Activated T-helper 17 cell treated with anti-CD3 and anti-CD28 coated beads, Interleukin-2, amount 50 U/mL, for 72 hours (primary cell): ENCODE data around the gene PARP1. TPM values are rescaled to one million over a fixed set of nuclear protein-coding genes. Genes with fewer than 3 reads are reported as not detected.
A peak's percentile ranks its signal among the peaks of the same experiment; 100 is the strongest.

Experiments used
- ATAC-seq: fragments of 150-1000 bp; cut with Tn5 transposase; replicated peaks from 2 replicates; pipeline ENCODE4 v1.10.0; 2021; ENCODE audit warnings: mild to moderate bottlenecking, moderate library complexity
- H3K27ac Mint-ChIP-seq: one replicate; pipeline ENCODE4 v1.8.0; 2022; ENCODE audit warnings: mixed read lengths
- H3K27me3 Mint-ChIP-seq: one replicate; pipeline ENCODE4 v1.8.0; 2022; ENCODE audit warnings: mixed read lengths
- H3K36me3 Mint-ChIP-seq: one replicate; pipeline ENCODE4 v1.8.0; 2022; ENCODE audit warnings: low read depth, mild to moderate bottlenecking, mixed read lengths
- H3K4me1 Mint-ChIP-seq: one replicate; pipeline ENCODE4 v1.8.0; 2022; ENCODE audit warnings: mixed read lengths
- H3K4me3 Mint-ChIP-seq: one replicate; pipeline ENCODE4 v1.8.0; 2022; ENCODE audit warnings: mild to moderate bottlenecking, mixed read lengths
- H3K9me3 Mint-ChIP-seq: one replicate; pipeline ENCODE4 v1.8.0; 2022; ENCODE audit warnings: mixed read lengths
- total RNA-seq, 2 donors: library from RNA; stranded (reverse); gene quantifications; one replicate each; pipeline ENCODE4 v1.2.3, GENCODE V29; 2022

Gene PARP1
- total RNA-seq, 2 donors from 2014 or later = 147 to 268 TPM

- Mint-ChIP-seq H3K9me3 (no peaks in the 10 kb centered on the region), H3K36me3 (no peaks in the 10 kb centered on the region), H3K4me3 (no peak overlapping the region)
Measured at GRCh38 chr1:226422478-226422877, 14.6 kb upstream of the PARP1 start.

GRCh38 chr1:226420897-226421296 lies 13.0 kb upstream of the PARP1 start:
- Mint-ChIP-seq H3K36me3 (no peaks in the 10 kb centered on the region), H3K27me3 (no peaks in the 10 kb centered on the region), H3K4me3 (no peak overlapping the region), H3K27ac (no peak overlapping the region), H3K9me3 (no peaks in the 10 kb centered on the region), H3K4me1 (no peaks in the 10 kb centered on the region)
- ATAC-seq = no peak

More at GRCh38 chr1:226422478-226422877, 14.6 kb upstream of the PARP1 start:
- Mint-ChIP-seq H3K27ac (no peak overlapping the region), H3K27me3 (no peaks in the 10 kb centered on the region), H3K4me1 (no peaks in the 10 kb centered on the region)
- no peak for ATAC-seq

DNA sequence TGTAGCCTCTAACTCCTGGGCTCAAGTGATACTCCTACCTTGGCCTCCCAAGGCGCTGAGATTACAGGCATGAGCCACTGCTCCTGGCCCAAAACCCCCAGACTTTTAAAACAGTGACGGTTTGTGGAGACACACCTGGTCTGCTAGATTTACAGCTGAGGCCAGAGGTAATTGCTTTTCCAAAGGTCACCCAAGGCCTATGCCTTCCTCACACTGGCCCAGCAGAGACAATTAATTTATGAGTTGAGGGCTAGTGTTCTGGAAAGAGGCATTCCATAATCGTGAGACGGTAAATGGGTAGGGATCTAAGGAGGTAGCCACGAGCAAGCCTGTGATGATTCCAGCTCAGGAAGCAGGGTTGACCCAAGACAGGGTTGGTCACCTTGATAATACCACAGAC lies 12.4 kb upstream of the PARP1 start:
- Mint-ChIP-seq H3K36me3 (no peaks in the 10 kb centered on the region), H3K27me3 (no peaks in the 10 kb centered on the region), H3K27ac (no peak overlapping the region), H3K4me1 (no peaks in the 10 kb centered on the region), H3K4me3 (no peak overlapping the region), H3K9me3 (no peaks in the 10 kb centered on the region)
- no peak for ATAC-seq

DNA sequence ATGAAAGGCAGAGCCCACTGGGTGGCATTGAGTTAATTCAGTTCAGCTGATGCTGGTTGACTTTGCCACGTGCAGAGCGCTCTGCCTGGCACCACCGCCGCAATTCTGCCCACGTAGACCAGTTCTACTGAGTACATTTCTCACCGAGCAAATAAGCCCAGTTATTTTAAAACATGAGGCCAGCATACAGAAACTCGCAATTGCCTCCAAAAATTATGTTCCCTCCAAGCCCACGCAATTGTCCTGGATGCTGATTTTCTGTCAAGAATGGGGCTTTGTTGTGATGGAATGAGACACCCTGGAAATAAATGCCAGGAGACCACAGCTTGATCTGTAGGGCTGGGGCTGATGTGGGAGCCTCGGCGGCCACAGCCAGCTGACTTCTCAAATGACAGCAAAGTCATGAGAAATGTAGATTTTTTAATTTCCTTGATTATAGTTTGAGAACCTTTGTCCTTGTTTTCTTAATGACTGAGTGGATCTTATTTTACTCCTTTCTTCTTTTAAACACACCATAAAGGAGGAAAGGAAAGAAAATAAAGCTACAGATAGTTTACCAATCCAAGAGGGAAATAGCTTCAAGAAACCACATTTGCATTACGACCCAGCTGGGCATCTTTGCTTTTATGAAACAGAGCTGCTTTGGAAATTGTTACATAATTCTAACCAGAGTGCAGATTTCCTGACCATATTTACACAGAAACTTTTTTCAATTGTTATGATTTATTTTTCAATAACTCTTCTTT lies 11.6 kb upstream of the PARP1 start:
- ATAC-seq = no peak
- no peak overlapping the region for H3K4me3 Mint-ChIP-seq
- no peaks in the 10 kb centered on the region for H3K27me3 Mint-ChIP-seq
- H3K9me3 Mint-ChIP-seq = no peaks in the 10 kb centered on the region
- no peaks in the 10 kb centered on the region for H3K36me3 Mint-ChIP-seq
- H3K4me1 Mint-ChIP-seq = no peaks in the 10 kb centered on the region
- no peak overlapping the region for H3K27ac Mint-ChIP-seq

DNA sequence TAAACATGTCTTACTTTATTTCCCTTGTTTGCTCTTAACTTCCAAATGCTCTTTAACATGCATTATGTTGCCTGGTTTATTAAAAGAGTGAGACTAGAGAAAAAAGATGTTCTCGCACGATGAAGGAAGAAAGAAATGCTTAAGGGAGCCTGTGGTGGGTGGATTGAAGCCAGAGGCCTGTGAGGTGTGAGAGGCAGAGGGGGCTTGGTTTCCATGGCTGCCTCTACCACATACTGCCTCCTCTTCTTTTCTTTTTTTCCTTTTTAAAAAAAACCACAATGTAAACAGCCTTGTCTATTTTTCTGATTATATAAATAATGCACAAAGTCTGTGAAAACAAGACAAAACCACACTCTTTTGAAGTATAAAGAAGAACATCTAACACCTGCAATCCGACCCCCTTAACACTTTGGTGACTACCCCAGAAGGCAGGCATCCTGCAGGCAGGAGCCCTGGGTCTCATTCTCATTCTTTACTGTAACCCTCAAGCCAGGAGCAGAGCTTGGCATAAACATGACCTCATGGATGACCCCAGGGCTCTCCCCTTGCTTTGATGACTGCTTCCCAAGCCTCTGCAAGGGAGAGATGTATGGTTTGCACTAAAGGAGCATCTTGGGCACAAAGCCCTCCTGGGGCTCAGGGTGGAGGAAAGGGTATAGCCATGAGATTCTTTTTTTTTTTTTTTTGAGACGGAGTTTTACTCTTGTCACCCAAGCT lies 10.1 kb upstream of the PARP1 start:
- ATAC-seq = no peak
- Mint-ChIP-seq H3K4me3 (no peak overlapping the region), H3K27ac (no peak overlapping the region), H3K36me3 (no peaks in the 10 kb centered on the region), H3K9me3 (no peaks in the 10 kb centered on the region), H3K27me3 (no peaks in the 10 kb centered on the region), H3K4me1 (no peaks in the 10 kb centered on the region)

- Mint-ChIP-seq H3K4me3 (no peak overlapping the region), H3K4me1 (no peaks in the 10 kb centered on the region), H3K27me3 (no peaks in the 10 kb centered on the region), H3K36me3 (no peaks in the 10 kb centered on the region), H3K9me3 (no peaks in the 10 kb centered on the region), H3K27ac (no peak overlapping the region)
- no peak for ATAC-seq
Measured at GRCh38 chr1:226417350-226417749, 9.5 kb upstream of the PARP1 start.

- no peaks in the 10 kb centered on the region for H3K9me3 Mint-ChIP-seq
- H3K36me3 Mint-ChIP-seq = no peaks in the 10 kb centered on the region
- no peak for ATAC-seq
- no peaks in the 10 kb centered on the region for H3K27me3 Mint-ChIP-seq
- no peak overlapping the region for H3K27ac Mint-ChIP-seq
- H3K4me3 Mint-ChIP-seq = no peak overlapping the region
- no peaks in the 10 kb centered on the region for H3K4me1 Mint-ChIP-seq
Measured at GRCh38 chr1:226414098-226414698, 6.3 kb upstream of the PARP1 start.

GRCh38 chr1:226411619-226412018 lies 3.7 kb upstream of the PARP1 start:
- Mint-ChIP-seq H3K4me1 (peaks cover 2% of the 10 kb centered on the region), H3K9me3 (no peaks in the 10 kb centered on the region), H3K27ac (no peak overlapping the region), H3K36me3 (peaks cover 8% of the 10 kb centered on the region), H3K4me3 (no peak overlapping the region), H3K27me3 (no peaks in the 10 kb centered on the region)
- ATAC-seq = no peak

DNA sequence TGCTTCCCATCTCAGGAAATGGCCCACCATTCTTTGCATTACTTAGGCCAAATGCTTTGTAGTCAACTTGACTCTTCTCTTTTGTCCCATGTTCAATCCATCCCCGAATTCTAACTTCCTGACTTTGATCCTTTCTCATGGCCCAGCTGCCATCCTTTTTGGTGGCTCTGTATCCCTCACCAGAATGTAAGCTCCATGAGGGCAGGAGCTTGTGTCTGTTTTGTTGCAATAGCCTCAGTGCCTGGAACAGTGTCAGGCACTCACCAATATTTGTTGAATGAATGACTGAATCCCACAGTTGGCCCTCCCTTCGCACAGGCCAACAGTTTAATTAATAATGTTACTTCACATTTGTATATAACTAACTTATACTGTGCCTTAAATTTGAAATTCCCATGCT lies 3.1 kb upstream of the PARP1 start:
- no peak overlapping the region for H3K4me3 Mint-ChIP-seq

DNA sequence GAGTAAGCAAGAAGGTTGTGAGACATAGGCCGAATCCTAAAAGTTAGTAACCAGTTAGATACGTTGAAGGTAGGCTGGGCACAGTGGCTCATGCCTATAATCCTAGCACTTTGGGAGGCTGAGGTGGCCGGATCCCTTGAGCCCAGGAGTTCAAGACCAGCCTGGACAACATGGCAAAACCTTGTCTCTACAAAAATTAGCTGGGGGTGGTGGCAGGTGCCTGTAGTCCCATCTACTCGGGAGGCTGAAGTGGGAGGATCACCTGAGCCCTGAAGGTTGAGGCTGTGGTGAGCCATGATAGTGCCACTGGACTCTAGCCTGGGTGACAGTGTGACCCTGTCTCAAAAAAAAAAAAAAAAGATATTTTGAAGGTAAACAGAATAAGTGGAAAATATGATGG lies 1.5 kb upstream of the PARP1 start:
- Mint-ChIP-seq H3K36me3 (peaks cover 21% of the 10 kb centered on the region), H3K27ac (no peak overlapping the region), H3K4me3 (no peak overlapping the region), H3K9me3 (no peaks in the 10 kb centered on the region), H3K4me1 (peaks cover 8% of the 10 kb centered on the region), H3K27me3 (no peaks in the 10 kb centered on the region)
- no peak for ATAC-seq

More for the DNA sequence above, 3.1 kb upstream of the PARP1 start:
- Mint-ChIP-seq H3K36me3 (peaks cover 15% of the 10 kb centered on the region), H3K27ac (no peak overlapping the region), H3K27me3 (no peaks in the 10 kb centered on the region), H3K9me3 (no peaks in the 10 kb centered on the region), H3K4me1 (peaks cover 8% of the 10 kb centered on the region)
- ATAC-seq = no peak

DNA sequence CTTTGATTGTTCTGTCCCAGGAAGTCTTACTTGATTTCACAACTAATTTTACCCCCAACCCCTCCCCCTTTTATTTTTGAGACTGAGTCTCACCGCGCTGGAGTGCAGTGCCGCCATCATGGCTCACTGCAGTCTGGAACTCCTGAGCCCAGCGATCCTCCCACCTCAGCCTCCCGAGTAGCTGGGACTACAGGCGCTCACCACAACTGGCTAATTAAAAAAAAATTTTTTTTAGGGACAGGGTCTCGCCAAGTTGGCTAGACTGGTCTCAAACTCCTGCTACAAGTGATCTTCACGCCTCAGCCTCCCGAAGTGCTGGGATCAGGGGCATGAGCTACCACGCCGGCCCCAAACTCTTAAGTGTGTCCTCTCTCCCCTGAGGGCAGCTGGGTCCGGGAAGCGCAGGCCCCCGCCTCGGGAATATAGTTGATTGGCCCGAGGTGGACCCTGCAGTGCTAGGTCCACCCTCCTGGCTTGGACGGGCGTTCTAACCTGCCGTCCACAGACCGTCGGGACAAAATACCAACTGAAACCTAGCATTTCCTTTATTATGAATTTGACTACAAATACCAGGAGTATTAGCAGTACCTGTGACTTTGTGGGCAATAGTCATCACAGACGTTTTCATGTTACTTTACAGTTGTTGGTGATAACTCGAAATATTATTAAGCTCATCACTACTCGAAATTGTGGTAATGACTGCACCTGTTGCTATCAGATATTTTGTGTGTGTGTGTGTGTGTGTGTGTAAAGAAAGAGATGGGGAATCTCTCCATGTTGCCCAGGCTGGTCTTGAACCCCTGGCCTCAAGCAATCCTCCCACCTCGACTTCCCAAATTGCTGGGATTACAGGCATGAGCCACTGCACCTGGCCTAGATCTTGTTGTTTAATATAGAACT lies 642 bp upstream of the PARP1 start:
- Mint-ChIP-seq H3K4me3 (peak overlapping the region; percentile 90), H3K36me3 (peaks cover 21% of the 10 kb centered on the region), H3K27ac (peak overlapping the region; percentile 85), H3K9me3 (no peaks in the 10 kb centered on the region), H3K4me1 (peaks cover 15% of the 10 kb centered on the region), H3K27me3 (no peaks in the 10 kb centered on the region)
- no peak for ATAC-seq

DNA sequence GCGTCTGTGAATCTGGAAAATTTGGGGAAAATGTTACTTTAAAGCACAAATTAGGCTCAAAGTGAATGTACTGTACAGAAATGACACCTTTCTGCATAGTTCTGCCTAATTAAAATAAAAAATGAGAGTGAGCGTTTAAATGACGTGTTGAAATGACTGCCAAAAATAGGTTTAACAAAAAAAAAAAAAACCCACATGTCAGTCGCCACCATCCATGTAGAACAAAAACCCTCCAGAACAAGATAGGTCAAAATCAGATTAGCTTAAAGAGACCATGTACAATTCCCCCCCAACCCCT lies 745 bp downstream of the PARP1 start:
- H3K27ac Mint-ChIP-seq = peak overlapping the region; percentile 85
- ATAC-seq = no peak
- H3K4me3 Mint-ChIP-seq = peak overlapping the region; percentile 90
- H3K36me3 Mint-ChIP-seq = peaks cover 28% of the 10 kb centered on the region
- no peaks in the 10 kb centered on the region for H3K27me3 Mint-ChIP-seq
- no peaks in the 10 kb centered on the region for H3K9me3 Mint-ChIP-seq
- peaks cover 17% of the 10 kb centered on the region for H3K4me1 Mint-ChIP-seq

- peak; percentile 25 for ATAC-seq
- H3K36me3 Mint-ChIP-seq = peaks cover 35% of the 10 kb centered on the region
- no peaks in the 10 kb centered on the region for H3K27me3 Mint-ChIP-seq
- peak overlapping the region; percentile 85 for H3K27ac Mint-ChIP-seq
- peak overlapping the region; percentile 90 for H3K4me3 Mint-ChIP-seq
- H3K9me3 Mint-ChIP-seq = no peaks in the 10 kb centered on the region
- H3K4me1 Mint-ChIP-seq = peaks cover 21% of the 10 kb centered on the region
Measured at GRCh38 chr1:226406401-226406881, 1.5 kb downstream of the PARP1 start.

- no peaks in the 10 kb centered on the region for H3K27me3 Mint-ChIP-seq
- H3K36me3 Mint-ChIP-seq = peaks cover 44% of the 10 kb centered on the region
- H3K9me3 Mint-ChIP-seq = no peaks in the 10 kb centered on the region
- ATAC-seq = no peak
- H3K4me3 Mint-ChIP-seq = peak overlapping the region; percentile 90
- H3K27ac Mint-ChIP-seq = peak overlapping the region; percentile 85
- H3K4me1 Mint-ChIP-seq = peaks cover 22% of the 10 kb centered on the region
Measured at GRCh38 chr1:226405411-226405988, 2.4 kb downstream of the PARP1 start.
